ENCODE measurements around the gene DCBLD2.

The DCBLD2 gene

DNA sequence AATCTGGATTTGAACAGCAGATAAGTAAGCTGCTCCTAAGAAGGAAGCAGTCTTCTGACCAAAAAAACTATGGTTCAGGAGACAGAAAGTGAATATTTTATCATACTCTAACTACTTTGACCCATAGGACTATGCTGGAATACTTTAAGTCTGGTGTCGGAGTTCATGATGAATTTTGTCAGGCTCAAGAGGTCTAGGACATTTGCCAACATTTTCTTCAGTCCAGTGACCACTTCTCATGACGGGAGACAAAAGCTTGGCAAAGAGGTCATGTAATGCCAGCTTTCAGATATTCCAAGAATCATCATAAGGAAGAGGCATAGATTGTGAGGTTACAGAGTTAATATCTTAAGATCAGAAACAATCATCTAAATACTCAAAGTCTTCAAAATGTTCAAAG is 20.5 kb upstream of the DCBLD2 start:
- Histone ChIP-seq H3K4me3 (ENCODE audit: low read length in 2 of 2) (no peak overlapping the region), H3K27me3 (ENCODE audit: control insufficient read depth in 3 of 3, insufficient read depth in 3 of 3, low read depth in 1 of 3, low read length in 3 of 3) (no peaks in the 10 kb centered on the region), H2AFZ (ENCODE audit: low read length) (no peak overlapping the region), H2BK12ac (ENCODE audit: low read length) (no peak overlapping the region), H2AK5ac (ENCODE audit: low read depth, low read length) (no peak overlapping the region), H3K4ac (ENCODE audit: low read length) (no peak overlapping the region), H3K14ac (ENCODE audit: low read length) (no peak overlapping the region), H3K4me2 (ENCODE audit: insufficient read depth, low read length, poor library complexity, severe bottlenecking) (no peak overlapping the region), H4K91ac (ENCODE audit: low read depth, low read length, poor library complexity) (no peak overlapping the region), H2BK120ac (ENCODE audit: low read depth, low read length) (no peak overlapping the region), H3K18ac (ENCODE audit: low read length) (no peak overlapping the region), H3K23ac (ENCODE audit: low read depth, low read length, poor library complexity) (no peak overlapping the region), H3K79me1 (ENCODE audit: low read depth, low read length) (no peaks in the 10 kb centered on the region), H3K27ac (replicated peaks; ENCODE audit: low read length) (no peak overlapping the region), H3K36me3 (replicated peaks in 1 of 2; ENCODE audit: control insufficient read depth in 2 of 2, insufficient read depth in 2 of 2, low read length in 2 of 2) (no peaks in the 10 kb centered on the region), H3K9me3 (replicated peaks in 1 of 2; ENCODE audit: control insufficient read depth in 2 of 2, insufficient read depth in 1 of 2, low read depth in 1 of 2, low read length in 2 of 2) (no peaks in the 10 kb centered on the region), H2BK5ac (ENCODE audit: low read length) (no peak overlapping the region), H3K9ac (ENCODE audit: low read depth, low read length, poor library complexity) (no peak overlapping the region), H2BK15ac (ENCODE audit: low read length) (no peak overlapping the region), H3K4me1 (ENCODE audit: control insufficient read depth in 2 of 2, insufficient read depth in 1 of 2, low read depth in 1 of 2, low read length in 2 of 2) (no peaks in the 10 kb centered on the region), H4K8ac (ENCODE audit: low read depth, low read length) (no peak overlapping the region)
- no peak for DNase-seq (ENCODE audit: low spot score)
- WGBS, 2 donors (ENCODE audit: extremely low coverage in 2 of 2, insufficient read length in 2 of 2, insufficient replicate concordance in 1 of 2) = no CpG with 5 or more reads among the region's 2 CpGs

DNA sequence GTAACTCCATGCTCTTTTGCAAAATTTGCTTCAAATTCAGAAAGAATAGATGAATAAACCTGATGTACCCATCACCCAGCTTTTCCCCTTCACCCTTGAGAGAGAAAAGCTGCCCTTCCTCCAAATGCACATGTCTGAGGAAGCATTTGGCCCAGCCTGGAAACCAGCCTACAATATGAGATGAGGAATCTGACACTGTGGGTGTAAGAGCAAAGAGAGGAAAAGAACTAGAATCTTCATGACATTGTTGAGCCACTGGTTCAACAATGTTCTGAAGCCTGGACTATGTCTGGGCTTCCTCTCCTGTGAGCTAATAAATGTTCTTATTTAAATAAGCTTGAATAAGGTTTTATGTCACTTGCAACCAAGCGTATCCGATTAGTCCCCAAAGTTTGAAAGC is 18.7 kb upstream of the DCBLD2 start:
- no CpG with 5 or more reads among the region's 2 CpGs for WGBS, 2 donors (ENCODE audit: extremely low coverage in 2 of 2, insufficient read length in 2 of 2, insufficient replicate concordance in 1 of 2)
- Histone ChIP-seq H2AFZ (ENCODE audit: low read length) (no peak overlapping the region), H3K4ac (ENCODE audit: low read length) (no peak overlapping the region), H3K79me1 (ENCODE audit: low read depth, low read length) (no peaks in the 10 kb centered on the region), H2BK12ac (ENCODE audit: low read length) (no peak overlapping the region), H3K9ac (ENCODE audit: low read depth, low read length, poor library complexity) (no peak overlapping the region), H3K4me1 (ENCODE audit: control insufficient read depth in 2 of 2, insufficient read depth in 1 of 2, low read depth in 1 of 2, low read length in 2 of 2) (no peaks in the 10 kb centered on the region), H3K9me3 (replicated peaks in 1 of 2; ENCODE audit: control insufficient read depth in 2 of 2, insufficient read depth in 1 of 2, low read depth in 1 of 2, low read length in 2 of 2) (no peaks in the 10 kb centered on the region), H3K4me3 (ENCODE audit: low read length in 2 of 2) (no peak overlapping the region), H2BK120ac (ENCODE audit: low read depth, low read length) (no peak overlapping the region), H3K18ac (ENCODE audit: low read length) (no peak overlapping the region), H2BK5ac (ENCODE audit: low read length) (no peak overlapping the region), H4K8ac (ENCODE audit: low read depth, low read length) (no peak overlapping the region), H3K27me3 (ENCODE audit: control insufficient read depth in 3 of 3, insufficient read depth in 3 of 3, low read depth in 1 of 3, low read length in 3 of 3) (no peaks in the 10 kb centered on the region), H3K27ac (replicated peaks; ENCODE audit: low read length) (no peak overlapping the region), H3K4me2 (ENCODE audit: insufficient read depth, low read length, poor library complexity, severe bottlenecking) (no peak overlapping the region), H2AK5ac (ENCODE audit: low read depth, low read length) (no peak overlapping the region), H3K14ac (ENCODE audit: low read length) (no peak overlapping the region), H3K36me3 (replicated peaks in 1 of 2; ENCODE audit: control insufficient read depth in 2 of 2, insufficient read depth in 2 of 2, low read length in 2 of 2) (no peaks in the 10 kb centered on the region), H4K91ac (ENCODE audit: low read depth, low read length, poor library complexity) (no peak overlapping the region), H2BK15ac (ENCODE audit: low read length) (no peak overlapping the region), H3K23ac (ENCODE audit: low read depth, low read length, poor library complexity) (no peak overlapping the region)
- no peak for DNase-seq (ENCODE audit: low spot score)

GRCh38 chr3:98918586-98918985 is 17.1 kb upstream of the DCBLD2 start:
- Histone ChIP-seq H3K18ac (ENCODE audit: low read length) (no peak overlapping the region), H3K79me1 (ENCODE audit: low read depth, low read length) (no peaks in the 10 kb centered on the region), H2AFZ (ENCODE audit: low read length) (no peak overlapping the region), H3K36me3 (replicated peaks in 1 of 2; ENCODE audit: control insufficient read depth in 2 of 2, insufficient read depth in 2 of 2, low read length in 2 of 2) (no peaks in the 10 kb centered on the region), H2BK15ac (ENCODE audit: low read length) (no peak overlapping the region), H3K14ac (ENCODE audit: low read length) (no peak overlapping the region), H3K23ac (ENCODE audit: low read depth, low read length, poor library complexity) (no peak overlapping the region), H4K91ac (ENCODE audit: low read depth, low read length, poor library complexity) (no peak overlapping the region), H4K8ac (ENCODE audit: low read depth, low read length) (no peak overlapping the region), H3K27me3 (ENCODE audit: control insufficient read depth in 3 of 3, insufficient read depth in 3 of 3, low read depth in 1 of 3, low read length in 3 of 3) (no peaks in the 10 kb centered on the region), H3K4ac (ENCODE audit: low read length) (no peak overlapping the region), H2AK5ac (ENCODE audit: low read depth, low read length) (no peak overlapping the region), H3K27ac (replicated peaks; ENCODE audit: low read length) (no peak overlapping the region), H2BK12ac (ENCODE audit: low read length) (no peak overlapping the region), H3K9ac (ENCODE audit: low read depth, low read length, poor library complexity) (no peak overlapping the region), H3K9me3 (replicated peaks in 1 of 2; ENCODE audit: control insufficient read depth in 2 of 2, insufficient read depth in 1 of 2, low read depth in 1 of 2, low read length in 2 of 2) (peaks cover 0 to 2% of the 10 kb centered on the region in 2 donors), H2BK120ac (ENCODE audit: low read depth, low read length) (no peak overlapping the region), H3K4me2 (ENCODE audit: insufficient read depth, low read length, poor library complexity, severe bottlenecking) (no peak overlapping the region), H3K4me3 (ENCODE audit: low read length in 2 of 2) (no peak overlapping the region), H3K4me1 (ENCODE audit: control insufficient read depth in 2 of 2, insufficient read depth in 1 of 2, low read depth in 1 of 2, low read length in 2 of 2) (no peaks in the 10 kb centered on the region), H2BK5ac (ENCODE audit: low read length) (no peak overlapping the region)
- no peak for DNase-seq (ENCODE audit: low spot score)

DNA sequence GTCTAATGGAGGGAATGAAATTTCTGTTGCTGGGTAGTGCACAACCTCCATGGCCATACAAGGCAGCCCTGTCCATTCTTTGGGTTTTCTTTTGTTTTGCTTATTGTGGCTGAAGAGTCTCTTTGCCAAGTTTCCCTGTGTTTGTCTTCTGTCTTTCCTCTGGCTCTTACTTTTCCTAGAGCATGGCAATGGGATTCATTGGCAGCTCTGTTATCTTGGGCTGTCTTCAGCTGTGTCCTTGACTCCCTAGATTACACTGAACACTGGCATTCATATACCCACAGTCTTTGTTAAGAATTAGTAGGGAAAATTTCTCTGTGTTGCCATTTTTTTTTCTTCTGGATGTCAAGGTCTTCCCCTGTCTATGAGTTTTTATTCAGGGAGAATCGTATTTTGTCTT is 16.1 kb upstream of the DCBLD2 start:
- no peak overlapping the region for H4K91ac ChIP-seq (ENCODE audit: low read depth, low read length, poor library complexity)
- no peak overlapping the region for H3K4ac ChIP-seq (ENCODE audit: low read length)
- H3K4me1 ChIP-seq (ENCODE audit: control insufficient read depth in 2 of 2, insufficient read depth in 1 of 2, low read depth in 1 of 2, low read length in 2 of 2) = no peaks in the 10 kb centered on the region
- H3K23ac ChIP-seq (ENCODE audit: low read depth, low read length, poor library complexity) = no peak overlapping the region
- no peak overlapping the region for H2BK12ac ChIP-seq (ENCODE audit: low read length)
- no peak overlapping the region for H2BK15ac ChIP-seq (ENCODE audit: low read length)
- no peaks in the 10 kb centered on the region for H3K27me3 ChIP-seq (ENCODE audit: control insufficient read depth in 3 of 3, insufficient read depth in 3 of 3, low read depth in 1 of 3, low read length in 3 of 3)
- WGBS, 2 donors (ENCODE audit: extremely low coverage in 2 of 2, insufficient read length in 2 of 2, insufficient replicate concordance in 1 of 2) = no CpG with 5 or more reads among the region's 1 CpG
- DNase-seq (ENCODE audit: low spot score) = no peak
- no peak overlapping the region for H3K4me3 ChIP-seq (ENCODE audit: low read length in 2 of 2)
- H3K79me1 ChIP-seq (ENCODE audit: low read depth, low read length) = no peaks in the 10 kb centered on the region
- H2BK120ac ChIP-seq (ENCODE audit: low read depth, low read length) = no peak overlapping the region
- H3K27ac ChIP-seq (replicated peaks; ENCODE audit: low read length) = no peak overlapping the region
- no peak overlapping the region for H3K9ac ChIP-seq (ENCODE audit: low read depth, low read length, poor library complexity)
- no peaks in the 10 kb centered on the region for H3K36me3 ChIP-seq (replicated peaks in 1 of 2; ENCODE audit: control insufficient read depth in 2 of 2, insufficient read depth in 2 of 2, low read length in 2 of 2)
- H3K4me2 ChIP-seq (ENCODE audit: insufficient read depth, low read length, poor library complexity, severe bottlenecking) = no peak overlapping the region
- no peak overlapping the region for H4K8ac ChIP-seq (ENCODE audit: low read depth, low read length)
- no peak overlapping the region for H2BK5ac ChIP-seq (ENCODE audit: low read length)
- no peak overlapping the region for H3K14ac ChIP-seq (ENCODE audit: low read length)
- H3K9me3 ChIP-seq (replicated peaks in 1 of 2; ENCODE audit: control insufficient read depth in 2 of 2, insufficient read depth in 1 of 2, low read depth in 1 of 2, low read length in 2 of 2) = peaks cover 0 to 2% of the 10 kb centered on the region in 2 donors
- no peak overlapping the region for H3K18ac ChIP-seq (ENCODE audit: low read length)
- H2AFZ ChIP-seq (ENCODE audit: low read length) = no peak overlapping the region
- H2AK5ac ChIP-seq (ENCODE audit: low read depth, low read length) = no peak overlapping the region
